ENCODE measurements around the gene MFSD6. TPM values are rescaled to one million over a fixed set of nuclear protein-coding genes. Genes with fewer than 3 reads are reported as not detected.

MFSD6 gene
- total RNA-seq, 1 donor from 2014 or later = 0.37 TPM

DNA sequence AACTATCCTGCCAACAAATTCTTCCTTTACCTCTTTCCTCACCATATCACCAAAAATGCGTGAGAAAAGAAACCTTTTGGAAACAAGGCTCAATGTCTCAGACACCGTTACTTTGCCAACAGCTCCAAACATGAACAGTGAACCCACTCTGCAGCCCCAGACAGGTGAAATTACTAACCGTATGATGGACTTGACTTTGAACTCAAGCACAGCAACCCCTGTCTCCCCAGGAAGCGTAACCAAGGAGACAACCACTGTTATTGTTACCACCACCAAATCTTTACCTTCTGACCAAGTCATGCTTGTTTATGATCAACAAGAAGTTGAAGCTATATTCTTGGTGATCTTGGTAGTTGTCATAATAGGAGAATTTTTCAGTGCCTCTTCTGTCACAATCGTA lies 28.4 kb downstream of the MFSD6 start:
- no peaks in the 10 kb centered on the region for H3K36me3 ChIP-seq
- no peaks in the 10 kb centered on the region for H3K4me1 ChIP-seq
- no peak overlapping the region for H3K4me2 ChIP-seq
- Mint-ChIP-seq H3K36me3 (no peaks in the 10 kb centered on the region), H3K9me3 (peaks cover 5% of the 10 kb centered on the region), H3K4me3 (no peak overlapping the region), H3K27me3 (ENCODE audit: insufficient read depth, low read depth) (peaks cover 3% of the 10 kb centered on the region), H3K27ac (no peak overlapping the region), H3K4me1 (no peaks in the 10 kb centered on the region)
- no peak overlapping the region for H3K27ac ChIP-seq
- no peak overlapping the region for H3K4me3 ChIP-seq
- TF ChIP-seq EZH2phosphoT487 (IDR thresholded peaks at IDR 0.05) = no peak
- TF ChIP-seq, protein P1, sequence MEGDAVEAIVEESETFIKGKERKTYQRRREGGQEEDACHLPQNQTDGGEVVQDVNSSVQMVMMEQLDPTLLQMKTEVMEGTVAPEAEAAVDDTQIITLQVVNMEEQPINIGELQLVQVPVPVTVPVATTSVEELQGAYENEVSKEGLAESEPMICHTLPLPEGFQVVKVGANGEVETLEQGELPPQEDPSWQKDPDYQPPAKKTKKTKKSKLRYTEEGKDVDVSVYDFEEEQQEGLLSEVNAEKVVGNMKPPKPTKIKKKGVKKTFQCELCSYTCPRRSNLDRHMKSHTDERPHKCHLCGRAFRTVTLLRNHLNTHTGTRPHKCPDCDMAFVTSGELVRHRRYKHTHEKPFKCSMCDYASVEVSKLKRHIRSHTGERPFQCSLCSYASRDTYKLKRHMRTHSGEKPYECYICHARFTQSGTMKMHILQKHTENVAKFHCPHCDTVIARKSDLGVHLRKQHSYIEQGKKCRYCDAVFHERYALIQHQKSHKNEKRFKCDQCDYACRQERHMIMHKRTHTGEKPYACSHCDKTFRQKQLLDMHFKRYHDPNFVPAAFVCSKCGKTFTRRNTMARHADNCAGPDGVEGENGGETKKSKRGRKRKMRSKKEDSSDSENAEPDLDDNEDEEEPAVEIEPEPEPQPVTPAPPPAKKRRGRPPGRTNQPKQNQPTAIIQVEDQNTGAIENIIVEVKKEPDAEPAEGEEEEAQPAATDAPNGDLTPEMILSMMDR (IDR thresholded peaks at IDR 0.05) = no peak
- no peak for TF ChIP-seq EZH2 (IDR thresholded peaks at IDR 0.05)
- H3K79me2 ChIP-seq (ENCODE audit: low read depth) = no peaks in the 10 kb centered on the region
- no peak overlapping the region for H2AFZ ChIP-seq (replicated peaks)
- no peaks in the 10 kb centered on the region for H3K9me3 ChIP-seq (ENCODE audit: low read depth)
- no peaks in the 10 kb centered on the region for H4K20me1 ChIP-seq (ENCODE audit: low read depth)
- no peaks in the 10 kb centered on the region for H3F3A ChIP-seq (ENCODE audit: low read depth)
- no peaks in the 10 kb centered on the region for H3K27me3 ChIP-seq
- DNase-seq (ENCODE audit: low spot score) = no peak
- no peak overlapping the region for H3K9ac ChIP-seq

DNA sequence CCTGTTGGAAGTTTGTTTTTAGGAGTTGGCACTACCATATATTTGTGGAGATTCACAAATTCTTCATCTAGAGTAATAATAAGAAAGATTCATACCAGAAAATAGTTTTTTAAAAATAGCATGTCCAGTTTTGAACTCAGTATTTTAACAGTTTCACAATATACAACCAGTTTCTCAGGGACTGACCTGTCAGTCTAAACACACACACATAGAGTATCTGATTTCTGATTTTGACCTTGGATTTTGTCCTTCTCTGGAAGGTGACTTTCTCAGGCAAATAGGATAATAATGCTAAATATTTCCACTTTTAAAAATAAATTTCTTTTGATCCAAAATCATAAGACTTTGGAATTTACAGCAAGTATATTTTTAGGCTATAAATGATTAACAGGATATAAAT lies 32.0 kb downstream of the MFSD6 start:
- H3K79me2 ChIP-seq (ENCODE audit: low read depth) = no peaks in the 10 kb centered on the region
- no peaks in the 10 kb centered on the region for H3K36me3 ChIP-seq
- TF ChIP-seq, protein P1 (IDR thresholded peaks at IDR 0.05) = no peak
- TF ChIP-seq EZH2phosphoT487 (IDR thresholded peaks at IDR 0.05) (no peak), EZH2 (IDR thresholded peaks at IDR 0.05) (no peak)
- no peak overlapping the region for H3K9ac ChIP-seq
- H3K4me3 ChIP-seq = no peak overlapping the region
- H2AFZ ChIP-seq (replicated peaks) = no peak overlapping the region
- no peaks in the 10 kb centered on the region for H3F3A ChIP-seq (ENCODE audit: low read depth)
- Mint-ChIP-seq H3K9me3 (no peaks in the 10 kb centered on the region), H3K4me1 (no peaks in the 10 kb centered on the region), H3K4me3 (no peak overlapping the region), H3K36me3 (no peaks in the 10 kb centered on the region), H3K27me3 (ENCODE audit: insufficient read depth, low read depth) (no peaks in the 10 kb centered on the region), H3K27ac (no peak overlapping the region)
- no peaks in the 10 kb centered on the region for H3K27me3 ChIP-seq
- H3K4me1 ChIP-seq = no peaks in the 10 kb centered on the region
- no peaks in the 10 kb centered on the region for H3K9me3 ChIP-seq (ENCODE audit: low read depth)
- DNase-seq (ENCODE audit: low spot score) = no peak
- H3K27ac ChIP-seq = no peak overlapping the region
- no peaks in the 10 kb centered on the region for H4K20me1 ChIP-seq (ENCODE audit: low read depth)
- no peak overlapping the region for H3K4me2 ChIP-seq

GRCh38 chr2:190441564-190441963 lies 33.4 kb downstream of the MFSD6 start:
- no peak overlapping the region for H3K4me3 Mint-ChIP-seq
- H2AFZ ChIP-seq (replicated peaks) = no peak overlapping the region

More at GRCh38 chr2:190441564-190441963, 33.4 kb downstream of the MFSD6 start:
- Mint-ChIP-seq H3K27ac (no peak overlapping the region), H3K36me3 (no peaks in the 10 kb centered on the region), H3K27me3 (ENCODE audit: insufficient read depth, low read depth) (no peaks in the 10 kb centered on the region), H3K4me1 (no peaks in the 10 kb centered on the region), H3K9me3 (no peaks in the 10 kb centered on the region)
- H3K79me2 ChIP-seq (ENCODE audit: low read depth) = no peaks in the 10 kb centered on the region
- H3K4me2 ChIP-seq = no peak overlapping the region
- no peaks in the 10 kb centered on the region for H3K4me1 ChIP-seq
- no peak overlapping the region for H3K4me3 ChIP-seq
- no peak for DNase-seq (ENCODE audit: low spot score)
- no peaks in the 10 kb centered on the region for H4K20me1 ChIP-seq (ENCODE audit: low read depth)
- no peaks in the 10 kb centered on the region for H3K36me3 ChIP-seq
- TF ChIP-seq EZH2 (IDR thresholded peaks at IDR 0.05) (no peak), EZH2phosphoT487 (IDR thresholded peaks at IDR 0.05) (no peak)
- TF ChIP-seq, protein P1 (IDR thresholded peaks at IDR 0.05) = no peak
- no peak overlapping the region for H3K27ac ChIP-seq
- no peaks in the 10 kb centered on the region for H3F3A ChIP-seq (ENCODE audit: low read depth)
- no peaks in the 10 kb centered on the region for H3K9me3 ChIP-seq (ENCODE audit: low read depth)
- H3K27me3 ChIP-seq = no peaks in the 10 kb centered on the region
- no peak overlapping the region for H3K9ac ChIP-seq
